ENCODE results near the gene EPS8L2.

DNA sequence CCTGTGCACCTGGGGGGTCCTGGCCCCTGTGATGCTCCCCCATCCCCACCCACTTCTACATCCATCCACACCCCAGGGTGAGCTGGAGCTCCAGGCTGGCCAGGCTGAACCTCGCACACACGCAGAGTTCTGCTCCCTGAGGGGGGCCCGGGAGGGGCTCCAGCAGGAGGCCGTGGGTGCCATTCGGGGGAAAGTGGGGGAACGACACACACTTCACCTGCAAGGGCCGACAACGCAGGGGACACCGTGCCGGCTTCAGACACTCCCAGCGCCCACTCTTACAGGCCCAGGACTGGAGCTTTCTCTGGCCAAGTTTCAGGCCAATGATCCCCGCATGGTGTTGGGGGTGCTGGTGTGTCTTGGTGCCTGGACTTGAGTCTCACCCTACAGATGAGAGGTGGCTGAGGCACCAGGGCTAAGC is 21.3 kb downstream of the EPS8L2 start:
- TF ChIP-seq POLR2A (IDR thresholded peaks at IDR 0.05; ENCODE audit: low read depth, low read length): no peak
- TF ChIP-seq, protein P1, sequence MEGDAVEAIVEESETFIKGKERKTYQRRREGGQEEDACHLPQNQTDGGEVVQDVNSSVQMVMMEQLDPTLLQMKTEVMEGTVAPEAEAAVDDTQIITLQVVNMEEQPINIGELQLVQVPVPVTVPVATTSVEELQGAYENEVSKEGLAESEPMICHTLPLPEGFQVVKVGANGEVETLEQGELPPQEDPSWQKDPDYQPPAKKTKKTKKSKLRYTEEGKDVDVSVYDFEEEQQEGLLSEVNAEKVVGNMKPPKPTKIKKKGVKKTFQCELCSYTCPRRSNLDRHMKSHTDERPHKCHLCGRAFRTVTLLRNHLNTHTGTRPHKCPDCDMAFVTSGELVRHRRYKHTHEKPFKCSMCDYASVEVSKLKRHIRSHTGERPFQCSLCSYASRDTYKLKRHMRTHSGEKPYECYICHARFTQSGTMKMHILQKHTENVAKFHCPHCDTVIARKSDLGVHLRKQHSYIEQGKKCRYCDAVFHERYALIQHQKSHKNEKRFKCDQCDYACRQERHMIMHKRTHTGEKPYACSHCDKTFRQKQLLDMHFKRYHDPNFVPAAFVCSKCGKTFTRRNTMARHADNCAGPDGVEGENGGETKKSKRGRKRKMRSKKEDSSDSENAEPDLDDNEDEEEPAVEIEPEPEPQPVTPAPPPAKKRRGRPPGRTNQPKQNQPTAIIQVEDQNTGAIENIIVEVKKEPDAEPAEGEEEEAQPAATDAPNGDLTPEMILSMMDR (conservative IDR thresholded peaks at IDR 0.05; ENCODE audit: low read depth, low read length): no peak
- TF ChIP-seq RFX5 (IDR thresholded peaks at IDR 0.05; ENCODE audit: low read depth, low read length): no peak
- TF ChIP-seq BHLHE40 (IDR thresholded peaks at IDR 0.05; ENCODE audit: low read depth, low read length): no peak
- TF ChIP-seq NFE2L2 (IDR thresholded peaks at IDR 0.05; ENCODE audit: low read depth, low read length): no peak
- TF ChIP-seq, protein P2, sequence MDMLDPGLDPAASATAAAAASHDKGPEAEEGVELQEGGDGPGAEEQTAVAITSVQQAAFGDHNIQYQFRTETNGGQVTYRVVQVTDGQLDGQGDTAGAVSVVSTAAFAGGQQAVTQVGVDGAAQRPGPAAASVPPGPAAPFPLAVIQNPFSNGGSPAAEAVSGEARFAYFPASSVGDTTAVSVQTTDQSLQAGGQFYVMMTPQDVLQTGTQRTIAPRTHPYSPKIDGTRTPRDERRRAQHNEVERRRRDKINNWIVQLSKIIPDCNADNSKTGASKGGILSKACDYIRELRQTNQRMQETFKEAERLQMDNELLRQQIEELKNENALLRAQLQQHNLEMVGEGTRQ (IDR thresholded peaks at IDR 0.05; ENCODE audit: low read depth, low read length): no peak
